Lower leg skin (tissue), 4 donors: Measurements from ENCODE around the gene ATP2B2. TPM values are rescaled to one million over a fixed set of nuclear protein-coding genes. Genes with fewer than 3 reads are reported as not detected.

Experiments
- DNase-seq, 2 donors: peaks; one replicate each; pipeline ENCODE4 v3.0.0-alpha.2; 2019; ENCODE audit warnings: low spot score in 2 of 2
- H3K4me3 ChIP-seq: fragments of 200-600 bp; sonication (generic); 2 replicates; pipeline ENCODE4 v1.5.1; 2017; ENCODE audit warnings: mild to moderate bottlenecking, low read depth; ENCODE audit not compliant: poor library complexity, severe bottlenecking
- CTCF ChIP-seq, 3 donors: fragments of 450-650 bp; IDR thresholded peaks; one replicate each; pipeline ENCODE4 v1.5.1; 2016; ENCODE audit warnings: antibody characterized with exemption in 3 of 3, mild to moderate bottlenecking in 3 of 3, moderate library complexity in 2 of 3
- POLR2A ChIP-seq, 2 donors: fragments of 450-650 bp; IDR thresholded peaks; one replicate each; pipeline ENCODE4 v1.6.1; 2016 to 2017; ENCODE audit warnings: antibody characterized with exemption in 2 of 2, mild to moderate bottlenecking in 1 of 2, moderate library complexity in 1 of 2
- WGBS, 2 donors: methylation state at CpG; one replicate each; pipeline ENCODE4 v1.1.5; 2018; 5-methylcytosine and 5-hydroxymethylcytosine counted together
- intact Hi-C: fragments of 100-400 bp; cut with DNase I; formaldehyde crosslinking; loops from one replicate; pipeline ENCODE4 v1.15.0; 2023; ENCODE audit warnings: low total_unique reads
- total RNA-seq, 4 donors: library from RNA; depleted of rRNA; stranded (reverse); fragments of >200 nt; gene quantifications; one replicate each; pipeline ENCODE4 v1.1.0, GENCODE V29; 2016

The ATP2B2 gene
- total RNA-seq, 4 donors from 2014 or later: 0.12 to 0.45 (median 0.19) TPM; not detected in 1

DNA sequence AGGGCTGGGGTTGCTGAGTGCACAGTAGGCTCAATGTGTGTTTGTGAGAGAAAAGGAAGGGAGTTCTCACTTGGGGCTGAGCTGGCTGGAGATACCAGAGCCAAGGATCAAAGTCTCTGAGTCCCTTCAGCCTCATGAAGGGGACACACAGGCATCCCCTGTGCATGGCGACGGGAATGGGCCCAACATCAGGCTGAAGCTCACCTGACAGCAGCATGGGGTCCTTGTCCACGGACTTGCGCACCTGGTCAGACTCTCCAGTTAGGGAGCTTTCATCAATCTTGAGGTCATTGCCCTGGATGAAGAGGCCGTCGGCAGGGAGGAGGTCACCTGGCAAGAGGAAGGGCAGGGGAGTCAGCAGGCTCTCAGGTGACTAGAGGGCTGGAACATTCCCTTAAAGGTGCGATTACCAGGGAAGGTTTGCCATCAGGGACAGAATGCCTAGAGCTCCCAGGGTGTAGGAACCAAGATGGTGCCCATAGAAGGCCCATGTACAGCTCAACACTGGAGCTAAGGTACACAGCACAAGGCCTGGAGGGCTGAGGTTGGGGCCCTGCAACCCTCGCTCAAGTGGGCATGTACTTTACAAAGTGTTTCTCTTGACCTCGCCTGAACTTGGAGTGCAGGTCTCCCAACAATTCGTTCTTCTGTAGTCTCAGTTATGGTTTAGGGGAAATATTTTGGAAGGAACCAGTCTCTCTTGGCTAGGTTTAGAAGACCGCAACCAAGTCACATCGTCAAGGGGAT is 104.5 kb downstream of the ATP2B2 start:
- TF ChIP-seq CTCF (IDR thresholded peaks at IDR 0.05) (no peak), POLR2A (IDR thresholded peaks at IDR 0.05) (no peak)
- intact Hi-C loops: no loop called here
- 94 to 97% methylated on average over 12 of the region's 12 CpGs for WGBS, 2 donors
- no peak for DNase-seq
- H3K4me3 ChIP-seq: no peak overlapping the region

DNA sequence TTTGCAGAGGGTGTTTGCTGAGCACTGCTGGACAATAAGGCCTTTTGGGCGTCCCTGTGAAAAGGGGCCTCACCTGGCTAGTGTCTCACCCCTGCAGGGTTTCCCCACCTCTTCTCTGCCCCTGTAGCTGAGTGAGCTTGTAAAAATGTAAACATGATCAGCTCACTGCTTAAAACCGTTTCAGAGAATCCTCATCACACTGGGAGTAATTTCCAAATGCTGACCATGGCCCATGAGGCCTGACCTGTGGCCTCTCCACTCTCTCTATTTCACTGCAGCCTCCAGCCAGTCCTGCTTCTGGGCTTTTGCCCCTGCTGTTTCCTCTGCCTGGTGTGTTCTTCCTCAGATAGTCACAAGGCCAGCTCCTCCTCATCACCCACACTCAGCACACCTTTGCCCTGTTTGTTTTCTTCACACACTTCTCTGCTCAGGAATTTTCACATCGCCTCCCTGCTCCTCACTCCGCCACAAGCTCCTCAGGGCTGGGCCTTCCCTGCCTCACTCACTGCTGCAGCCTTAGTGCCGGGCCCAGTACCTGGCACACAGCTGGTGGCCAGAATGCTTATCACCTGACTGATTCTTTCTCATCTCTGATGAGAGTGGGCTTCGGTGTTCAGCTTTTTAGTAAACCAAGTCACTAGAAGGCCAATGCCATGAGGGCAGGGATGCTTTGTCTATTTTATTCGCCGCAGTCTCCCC is 105.2 kb downstream of the ATP2B2 start:
- TF ChIP-seq CTCF (IDR thresholded peaks at IDR 0.05) (no peak), POLR2A (IDR thresholded peaks at IDR 0.05) (no peak)

DNA sequence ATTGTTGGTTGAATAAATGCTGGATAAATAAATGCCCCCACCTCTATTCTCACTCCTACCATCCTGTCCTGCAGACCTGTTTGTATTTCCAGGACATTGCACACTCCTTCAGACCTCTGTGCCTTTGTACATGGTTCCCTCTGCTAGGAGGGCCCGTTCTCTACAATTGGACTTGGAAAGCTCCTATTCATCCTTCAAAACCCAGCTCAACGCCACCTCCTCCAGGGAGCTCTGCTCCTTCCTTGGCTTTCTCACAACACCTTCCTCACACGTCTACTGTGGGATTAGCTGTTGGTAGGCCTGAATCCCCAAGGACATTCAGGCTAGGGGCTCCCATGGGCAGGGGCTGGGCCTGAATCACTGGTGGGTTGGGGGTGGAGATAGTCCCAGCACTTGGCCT is 105.8 kb downstream of the ATP2B2 start:
- TF ChIP-seq POLR2A (IDR thresholded peaks at IDR 0.05): no peak
- no peak for TF ChIP-seq CTCF (IDR thresholded peaks at IDR 0.05)
- WGBS, 2 donors: 76 to 89% methylated on average over 3 of the region's 3 CpGs
- no peak for DNase-seq
- H3K4me3 ChIP-seq: no peak overlapping the region
- intact Hi-C loops: no loop called here

More for the DNA sequence above, 105.2 kb downstream of the ATP2B2 start:
- no peak overlapping the region for H3K4me3 ChIP-seq
- 81 to 82% methylated on average over 8 of the region's 8 CpGs for WGBS, 2 donors
- no peak for DNase-seq
- intact Hi-C loops: no loop called here

DNA sequence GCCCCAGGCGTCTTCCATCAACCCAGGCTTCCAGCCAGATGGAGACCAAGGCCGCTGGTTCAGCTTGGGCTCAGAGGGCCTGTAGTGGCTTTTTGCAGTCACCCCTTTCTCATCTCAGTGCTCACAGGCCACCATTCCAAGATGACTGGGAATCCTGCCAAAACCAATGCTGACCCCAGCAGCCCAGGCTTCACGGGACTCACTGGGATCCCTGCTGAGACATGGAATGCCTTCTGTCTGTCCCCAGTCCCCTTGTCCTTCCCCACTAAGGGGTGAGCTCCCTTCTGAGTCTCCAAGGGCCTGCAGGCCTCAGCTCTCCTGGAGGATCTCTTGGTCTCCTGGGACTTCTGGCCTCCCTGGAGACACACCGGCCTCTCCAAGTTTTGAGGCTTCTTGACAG is 107.0 kb downstream of the ATP2B2 start:
- TF ChIP-seq POLR2A (IDR thresholded peaks at IDR 0.05) (no peak), CTCF (IDR thresholded peaks at IDR 0.05) (no peak)
- 68 to 76% methylated on average over 4 of the region's 4 CpGs for WGBS, 2 donors
- DNase-seq: no peak
- H3K4me3 ChIP-seq: no peak overlapping the region
- intact Hi-C loops: no loop called here

GRCh38 chr3:10397879-10398278 is 107.5 kb downstream of the ATP2B2 start:
- no peak overlapping the region for H3K4me3 ChIP-seq
- 75 to 81% methylated on average over 4 of the region's 4 CpGs for WGBS, 2 donors
- TF ChIP-seq CTCF (IDR thresholded peaks at IDR 0.05) (no peak), POLR2A (IDR thresholded peaks at IDR 0.05) (no peak)
- intact Hi-C loops: no loop called here
- DNase-seq: no peak
